ENCODE data around the gene PRR29.

PRR29 gene

DNA sequence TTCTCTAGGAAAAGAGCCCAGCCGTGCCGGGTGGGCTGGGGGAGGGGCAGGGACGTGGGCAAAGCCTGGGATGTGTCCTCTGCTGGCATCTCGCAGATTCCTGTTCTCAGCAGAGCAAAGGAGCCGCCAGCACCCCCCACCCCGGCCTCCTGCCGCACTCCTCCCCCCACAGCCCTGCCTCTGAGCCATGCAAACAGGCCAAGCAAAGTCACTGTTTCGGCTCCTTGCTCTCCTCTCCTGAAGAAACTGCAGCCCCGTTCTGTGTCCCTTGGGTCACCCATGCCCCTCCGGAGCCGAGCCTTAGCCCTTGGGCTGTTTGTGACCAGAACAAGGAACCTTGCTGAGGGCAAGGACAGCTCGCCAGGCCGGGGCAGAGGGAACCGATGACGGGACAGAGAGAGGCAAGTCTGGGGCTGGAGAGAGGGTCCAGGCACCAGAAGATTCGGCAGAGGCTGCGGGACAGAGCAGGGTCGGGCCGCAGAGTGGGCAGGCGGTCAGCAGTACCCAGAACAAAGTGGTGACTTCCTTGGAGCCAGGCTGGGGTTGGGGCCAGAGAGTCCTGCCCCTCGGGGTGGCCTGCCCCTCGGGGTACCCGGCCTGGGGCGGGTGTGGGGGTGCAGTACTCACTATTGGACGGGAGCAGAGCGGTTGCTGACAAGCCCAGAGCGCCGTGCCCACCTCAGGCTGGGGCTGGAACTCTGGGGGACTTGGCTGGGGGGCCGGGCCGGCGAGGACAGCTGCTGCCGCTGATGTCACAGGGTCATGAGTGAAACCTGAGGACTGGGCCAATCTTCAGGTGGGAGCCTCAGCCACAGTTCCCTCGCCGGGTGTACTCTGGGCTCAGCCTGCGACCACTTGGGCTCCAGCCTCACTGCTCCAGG lies 9.2 kb upstream of the PRR29 start:
- Histone ChIP-seq H3K4me3 (no peak overlapping the region), H3K27ac (no peak overlapping the region), H3K9ac (ENCODE audit: insufficient read length) (no peak overlapping the region), H3K9me3 (ENCODE audit: low read depth, low read length) (no peaks in the 10 kb centered on the region), H3K36me3 (ENCODE audit: insufficient read depth, low read length) (no peaks in the 10 kb centered on the region)
- no peak for DNase-seq (ENCODE audit: low read depth, low spot score)
- TF ChIP-seq EZH2 (IDR thresholded peaks at IDR 0.05) (no peak), POLR2AphosphoS5 (IDR thresholded peaks at IDR 0.05; ENCODE audit: borderline replicate concordance, low read depth, low read length) (no peak), FOXP2 (optimal IDR thresholded peaks at IDR 0.05; ENCODE audit: control extremely low read depth, extremely low read length, insufficient read depth) (no peak)

DNA sequence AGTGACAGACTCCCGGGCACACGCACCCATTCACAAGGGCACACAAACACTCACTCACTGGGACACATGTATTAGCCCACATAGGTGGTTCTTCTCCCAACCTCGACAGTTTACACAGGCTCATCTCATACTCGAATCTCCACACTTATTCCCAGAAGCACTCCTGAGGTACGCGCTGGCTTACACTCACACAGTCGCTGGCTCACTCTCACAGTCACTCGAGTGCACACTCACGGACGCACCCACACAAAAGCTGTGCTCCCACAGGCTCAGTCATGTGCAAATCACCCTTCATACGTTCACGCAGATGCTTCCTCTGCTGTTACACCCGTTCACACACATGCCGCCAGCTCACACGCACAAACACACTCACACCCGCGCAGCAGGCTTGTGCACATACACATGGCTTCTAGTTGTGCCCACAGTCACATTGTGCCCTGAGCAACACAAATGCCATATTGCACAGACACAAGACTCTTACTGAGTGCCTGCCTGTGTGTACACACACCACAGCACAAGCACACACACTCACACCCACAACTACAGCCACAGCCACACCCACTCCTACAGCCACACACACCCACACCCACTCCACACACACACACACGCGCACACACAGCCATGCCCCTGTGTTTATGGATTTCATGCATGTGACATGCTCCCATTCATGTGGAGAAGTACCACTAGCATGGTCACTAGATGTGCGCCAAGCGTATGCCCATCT lies 8.4 kb upstream of the PRR29 start:
- TF ChIP-seq EZH2 (IDR thresholded peaks at IDR 0.05): no peak
- no peak for TF ChIP-seq FOXP2 (optimal IDR thresholded peaks at IDR 0.05; ENCODE audit: control extremely low read depth, extremely low read length, insufficient read depth)
- TF ChIP-seq POLR2AphosphoS5 (IDR thresholded peaks at IDR 0.05; ENCODE audit: borderline replicate concordance, low read depth, low read length): no peak
- Histone ChIP-seq H3K9ac (ENCODE audit: insufficient read length) (no peak overlapping the region), H3K27ac (no peak overlapping the region)

DNA sequence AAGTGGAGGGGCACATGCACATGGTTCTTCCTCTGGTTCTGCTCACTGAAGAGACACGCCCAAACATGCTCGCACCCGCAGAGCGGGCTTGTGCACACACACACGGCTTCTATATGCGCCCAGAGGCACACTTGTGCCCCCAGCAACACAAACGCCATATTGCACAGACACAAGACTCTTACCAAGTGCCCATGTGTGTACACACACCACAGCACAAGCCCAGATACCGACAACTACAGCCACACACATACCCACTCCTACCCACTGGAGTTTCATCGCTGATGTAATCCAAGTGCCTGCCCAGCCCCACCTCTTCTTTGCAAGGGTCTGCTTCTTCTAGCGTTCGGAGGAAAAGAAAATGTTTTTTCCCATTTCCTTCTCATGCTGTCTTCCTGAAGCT lies 6.5 kb upstream of the PRR29 start:
- Histone ChIP-seq H3K4me3 (no peak overlapping the region), H3K36me3 (ENCODE audit: insufficient read depth, low read length) (no peaks in the 10 kb centered on the region), H3K9ac (ENCODE audit: insufficient read length) (no peak overlapping the region), H3K9me3 (ENCODE audit: low read depth, low read length) (no peaks in the 10 kb centered on the region), H3K27ac (no peak overlapping the region)
- TF ChIP-seq EZH2 (IDR thresholded peaks at IDR 0.05) (no peak), POLR2AphosphoS5 (IDR thresholded peaks at IDR 0.05; ENCODE audit: borderline replicate concordance, low read depth, low read length) (no peak), FOXP2 (optimal IDR thresholded peaks at IDR 0.05; ENCODE audit: control extremely low read depth, extremely low read length, insufficient read depth) (no peak)
- no peak for DNase-seq (ENCODE audit: low read depth, low spot score)

More for the DNA sequence above, 8.4 kb upstream of the PRR29 start:
- no peaks in the 10 kb centered on the region for H3K9me3 ChIP-seq (ENCODE audit: low read depth, low read length)
- H3K36me3 ChIP-seq (ENCODE audit: insufficient read depth, low read length): no peaks in the 10 kb centered on the region
- no peak for DNase-seq (ENCODE audit: low read depth, low spot score)
- H3K4me3 ChIP-seq: no peak overlapping the region

DNA sequence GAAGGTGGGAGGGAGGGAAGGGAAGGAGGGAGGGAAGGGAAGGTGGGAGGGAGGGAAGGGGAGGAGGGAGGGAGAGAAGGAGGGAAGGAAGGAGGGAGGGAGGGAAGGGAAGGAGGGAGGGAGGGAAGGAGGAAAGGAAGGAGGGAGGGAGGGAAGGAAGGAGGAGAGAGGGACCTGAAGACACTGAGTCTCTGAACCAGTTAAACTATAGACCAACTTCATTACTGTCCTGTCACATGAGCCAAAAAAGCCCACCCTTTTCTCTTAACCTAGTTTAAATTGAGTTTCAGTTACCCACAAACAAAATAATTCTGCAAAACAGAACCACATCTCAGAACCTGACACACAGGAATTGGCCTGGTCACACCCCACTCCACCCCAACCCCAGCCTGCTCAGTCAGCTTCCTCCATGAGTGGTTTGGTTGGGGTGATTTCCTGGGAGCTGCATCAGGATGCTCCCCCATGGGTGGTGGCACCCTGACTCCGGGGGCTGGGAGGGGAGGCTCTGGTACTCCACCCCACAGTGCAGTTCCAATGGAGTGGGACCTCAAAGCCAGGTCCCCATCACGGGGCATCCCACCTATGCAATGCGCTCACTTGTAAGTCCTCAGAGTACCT lies 4.7 kb upstream of the PRR29 start:
- no peaks in the 10 kb centered on the region for H3K9me3 ChIP-seq (ENCODE audit: low read depth, low read length)
- H3K36me3 ChIP-seq (ENCODE audit: insufficient read depth, low read length): no peaks in the 10 kb centered on the region
- H3K9ac ChIP-seq (ENCODE audit: insufficient read length): no peak overlapping the region
- H3K27ac ChIP-seq: no peak overlapping the region
- DNase-seq (ENCODE audit: low read depth, low spot score): no peak
- no peak overlapping the region for H3K4me3 ChIP-seq
- TF ChIP-seq EZH2 (IDR thresholded peaks at IDR 0.05): no peak
- no peak for TF ChIP-seq POLR2AphosphoS5 (IDR thresholded peaks at IDR 0.05; ENCODE audit: borderline replicate concordance, low read depth, low read length)
- no peak for TF ChIP-seq FOXP2 (optimal IDR thresholded peaks at IDR 0.05; ENCODE audit: control extremely low read depth, extremely low read length, insufficient read depth)

DNA sequence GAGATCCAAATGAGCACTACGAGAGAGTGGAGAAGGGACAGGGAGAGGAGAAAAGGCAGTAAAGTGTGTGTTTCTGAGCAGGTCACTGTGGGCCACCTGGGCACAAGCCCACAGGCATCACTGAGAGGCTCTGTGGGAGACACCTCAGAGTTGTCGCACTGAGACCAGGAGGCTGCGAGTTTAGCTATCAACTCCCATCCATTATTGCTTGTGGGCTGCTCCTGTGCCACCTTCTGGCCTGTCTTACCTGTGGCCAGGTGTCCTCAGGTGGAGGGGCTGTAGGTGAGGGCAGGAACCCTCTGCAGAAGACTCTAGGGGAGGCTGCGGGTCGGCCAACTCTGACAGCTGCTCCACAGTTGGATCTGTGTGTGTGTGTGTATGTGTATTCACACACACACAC lies 2.5 kb upstream of the PRR29 start:
- H3K9me3 ChIP-seq (ENCODE audit: low read depth, low read length): no peaks in the 10 kb centered on the region
- no peak overlapping the region for H3K27ac ChIP-seq
- H3K9ac ChIP-seq (ENCODE audit: insufficient read length): no peak overlapping the region
- DNase-seq (ENCODE audit: low read depth, low spot score): no peak
- TF ChIP-seq POLR2AphosphoS5 (IDR thresholded peaks at IDR 0.05; ENCODE audit: borderline replicate concordance, low read depth, low read length): no peak
- TF ChIP-seq FOXP2 (optimal IDR thresholded peaks at IDR 0.05; ENCODE audit: control extremely low read depth, extremely low read length, insufficient read depth): no peak
- no peak for TF ChIP-seq EZH2 (IDR thresholded peaks at IDR 0.05)
- no peaks in the 10 kb centered on the region for H3K36me3 ChIP-seq (ENCODE audit: insufficient read depth, low read length)
- H3K4me3 ChIP-seq: no peak overlapping the region

DNA sequence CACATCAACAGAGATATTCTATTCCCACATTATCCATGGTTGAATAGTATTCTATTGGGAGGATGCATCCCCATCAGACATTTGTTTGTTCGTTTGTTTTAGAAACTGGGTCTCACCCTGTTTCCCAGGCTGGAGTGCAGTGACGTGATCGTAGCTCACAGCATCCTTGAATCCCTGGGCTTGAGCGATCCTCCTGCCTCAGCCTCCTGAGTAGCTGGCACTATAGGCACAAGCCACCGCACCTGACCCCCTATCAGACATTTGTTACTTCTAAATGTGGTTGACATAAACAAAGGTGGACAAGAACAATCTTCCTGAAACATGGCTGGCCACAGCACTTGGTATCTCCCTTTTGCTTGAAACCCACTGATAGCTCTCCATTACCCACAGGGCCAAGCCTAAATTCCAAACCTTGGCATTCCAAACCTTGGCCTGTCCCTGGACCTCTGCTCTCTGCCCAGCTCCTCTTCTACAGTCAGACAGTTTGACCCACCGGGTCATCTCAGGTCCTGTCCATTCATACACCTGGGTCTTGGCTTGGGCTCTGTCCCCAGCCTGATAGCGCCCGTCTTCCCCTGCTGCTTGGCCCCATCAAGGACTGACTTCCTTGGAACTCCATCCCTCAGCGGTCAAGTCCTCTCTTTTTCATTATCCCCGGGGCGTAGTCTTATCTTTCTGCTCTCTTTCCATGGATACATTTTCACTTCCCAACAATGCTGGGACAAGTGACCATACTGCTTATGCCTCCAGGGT lies 1.5 kb upstream of the PRR29 start:
- Histone ChIP-seq H3K27ac (no peak overlapping the region), H3K9ac (ENCODE audit: insufficient read length) (no peak overlapping the region), H3K9me3 (ENCODE audit: low read depth, low read length) (no peaks in the 10 kb centered on the region), H3K36me3 (ENCODE audit: insufficient read depth, low read length) (no peaks in the 10 kb centered on the region), H3K4me3 (no peak overlapping the region)
- no peak for TF ChIP-seq EZH2 (IDR thresholded peaks at IDR 0.05)
- no peak for TF ChIP-seq POLR2AphosphoS5 (IDR thresholded peaks at IDR 0.05; ENCODE audit: borderline replicate concordance, low read depth, low read length)
- no peak for TF ChIP-seq FOXP2 (optimal IDR thresholded peaks at IDR 0.05; ENCODE audit: control extremely low read depth, extremely low read length, insufficient read depth)
- no peak for DNase-seq (ENCODE audit: low read depth, low spot score)

DNA sequence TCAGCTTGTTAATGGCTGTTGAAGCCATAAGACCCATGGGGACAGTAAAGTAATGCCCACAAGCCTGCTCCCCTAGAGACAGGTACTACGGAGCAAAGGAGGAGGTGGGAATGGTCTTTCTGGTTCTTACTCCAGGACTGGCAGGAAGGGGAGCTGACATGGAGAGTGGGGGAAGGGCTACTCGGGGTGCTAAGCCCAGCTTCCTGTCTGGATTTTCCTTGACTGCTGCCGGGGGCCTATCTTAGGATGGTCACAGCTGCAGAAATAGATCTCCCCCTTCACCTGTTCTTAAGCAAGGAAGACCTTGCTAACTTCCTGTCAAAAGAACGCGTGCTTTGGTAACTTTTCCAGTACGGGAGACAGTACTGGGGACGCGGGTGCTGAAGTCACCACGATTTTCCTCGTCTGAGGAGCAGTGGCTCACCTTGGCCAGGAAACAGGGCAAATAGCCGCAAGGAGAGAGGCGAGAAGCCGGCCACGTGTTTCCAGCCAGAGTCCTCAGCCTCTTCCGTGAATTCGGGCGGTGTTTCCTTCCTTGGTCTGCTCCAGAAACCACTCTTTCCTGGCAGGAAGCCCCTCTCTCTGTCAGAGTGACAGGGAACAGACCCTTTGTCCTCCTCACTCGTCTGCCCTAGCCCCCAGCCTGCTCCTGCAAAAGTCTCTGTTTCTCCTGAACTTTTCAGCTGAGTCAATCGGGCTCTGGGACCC lies 656 bp upstream of the PRR29 start:
- peak overlapping the region; percentile 89 for H3K4me3 ChIP-seq
- TF ChIP-seq EZH2 (IDR thresholded peaks at IDR 0.05) (no peak), FOXP2 (optimal IDR thresholded peaks at IDR 0.05; ENCODE audit: control extremely low read depth, extremely low read length, insufficient read depth) (no peak), POLR2AphosphoS5 (IDR thresholded peaks at IDR 0.05; ENCODE audit: borderline replicate concordance, low read depth, low read length) (no peak)
- DNase-seq (ENCODE audit: low read depth, low spot score): no peak
- H3K36me3 ChIP-seq (ENCODE audit: insufficient read depth, low read length): no peaks in the 10 kb centered on the region
- no peak overlapping the region for H3K9ac ChIP-seq (ENCODE audit: insufficient read length)
- H3K9me3 ChIP-seq (ENCODE audit: low read depth, low read length): no peaks in the 10 kb centered on the region
- H3K27ac ChIP-seq: no peak overlapping the region

All from SK-N-MC (cell line).